Measurements from ENCODE around the gene MIER3. TPM values are rescaled to one million over a fixed set of nuclear protein-coding genes. Genes with fewer than 3 reads are reported as not detected.

Gene MIER3
- total and polyA plus RNA-seq, 2 of the 13 experiments (the other 11 are each of a cell fraction or from before 2014, with no cell fraction given), result 14.6 to 38.8 TPM

- peak; percentile 51 for TF ChIP-seq ZBTB14 (CRISPR knock-in tag; IDR thresholded peaks at IDR 0.05)
- TF ChIP-seq ZFP37 (CRISPR knock-in tag; IDR thresholded peaks at IDR 0.05; ENCODE audit: borderline replicate concordance), result peak; percentile 12
- peak; percentile 9 for TF ChIP-seq ZNF883 (CRISPR knock-in tag; IDR thresholded peaks at IDR 0.05; ENCODE audit: not compliant biosample characterization)
- peak in 1 of 2 experiments; percentile 53; a peak in 1 of 4 replicates for TF ChIP-seq REST (IDR thresholded peaks at IDR 0.05; ENCODE audit: borderline replicate concordance in 1 of 2, low read depth in 1 of 2, low read length in 2 of 2)
- peak; percentile 60; the same call in 1 of the 2 replicates for TF ChIP-seq ZNF329 (CRISPR knock-in tag; IDR thresholded peaks at IDR 0.05; ENCODE audit: low read depth)
- TF ChIP-seq TEF (CRISPR knock-in tag; IDR thresholded peaks at IDR 0.05), result no peak
- TF ChIP-seq ZNF670 (CRISPR knock-in tag; IDR thresholded peaks at IDR 0.05; ENCODE audit: borderline replicate concordance), result peak; percentile 71; the same call in 1 of the 2 replicates
- TF ChIP-seq CC2D1A (CRISPR knock-in tag; IDR thresholded peaks at IDR 0.05), result no peak
- TF ChIP-seq IRF2 (CRISPR knock-in tag; IDR thresholded peaks at IDR 0.05), result peak; percentile 77
- TF ChIP-seq ZNF841 (CRISPR knock-in tag; IDR thresholded peaks at IDR 0.05; ENCODE audit: borderline replicate concordance), result no peak
- no peak for TF ChIP-seq MATR3 (CRISPR knock-in tag; IDR thresholded peaks at IDR 0.05)
- TF ChIP-seq EED (CRISPR knock-in tag; IDR thresholded peaks at IDR 0.05), result no peak; the same call in 1 of the 2 replicates
- TF ChIP-seq GRHL1 (CRISPR knock-in tag; conservative IDR thresholded peaks at IDR 0.05), result no peak
- TF ChIP-seq EP300 (IDR thresholded peaks at IDR 0.05; ENCODE audit: low read depth in 2 of 2, low read length in 2 of 2), result peak in 1 of 2 experiments; percentile 15; a peak in 1 of 4 replicates
- TF ChIP-seq EP300 (CRISPR knock-in tag; IDR thresholded peaks at IDR 0.05; ENCODE audit: borderline replicate concordance), result no peak; the same call in 1 of the 2 replicates
- TF ChIP-seq ZNF740 (CRISPR knock-in tag; IDR thresholded peaks at IDR 0.05), result no peak
- TF ChIP-seq SALL2 (CRISPR knock-in tag; IDR thresholded peaks at IDR 0.05), result peak; percentile 57; the same call in 1 of the 2 replicates
These were observed 42.4 kb downstream of the MIER3 start, which contains the start of gene SETD9 (continued) for GRCh38 chr5:56909294-56910209.
